Omental fat pad (tissue), 4 donors: ENCODE results near the gene DLGAP1. TPM values are rescaled to one million over a fixed set of nuclear protein-coding genes. Genes with fewer than 3 reads are reported as not detected.

Source experiments
- ATAC-seq: fragments of 150-250 bp; one replicate; pipeline ENCODE4 v1.9.1; 2016; ENCODE audit warnings: mild to moderate bottlenecking, moderate library complexity; ENCODE audit not compliant: low FRiP score
- DNase-seq: peaks from one replicate; pipeline ENCODE4 v3.0.0-alpha.2; 2019; ENCODE audit warnings: low spot score
- total RNA-seq, 4 donors: library from RNA; depleted of rRNA; stranded (reverse); fragments of >200 nt; gene quantifications; one replicate each; pipeline ENCODE4 v1.1.0, GENCODE V29; 2016
- TF ChIP-seq, protein P1 (sequence below), 3 donors: fragments of 450-650 bp; IDR thresholded peaks; one replicate each; pipeline ENCODE4 v1.5.1; 2016 to 2017; ENCODE audit warnings: antibody characterized with exemption in 3 of 3, mild to moderate bottlenecking in 3 of 3, moderate library complexity in 2 of 3

DLGAP1 gene
- total RNA-seq, 4 donors from 2014 or later = 1.5 to 8.0 (median 5.4) TPM

DNA sequence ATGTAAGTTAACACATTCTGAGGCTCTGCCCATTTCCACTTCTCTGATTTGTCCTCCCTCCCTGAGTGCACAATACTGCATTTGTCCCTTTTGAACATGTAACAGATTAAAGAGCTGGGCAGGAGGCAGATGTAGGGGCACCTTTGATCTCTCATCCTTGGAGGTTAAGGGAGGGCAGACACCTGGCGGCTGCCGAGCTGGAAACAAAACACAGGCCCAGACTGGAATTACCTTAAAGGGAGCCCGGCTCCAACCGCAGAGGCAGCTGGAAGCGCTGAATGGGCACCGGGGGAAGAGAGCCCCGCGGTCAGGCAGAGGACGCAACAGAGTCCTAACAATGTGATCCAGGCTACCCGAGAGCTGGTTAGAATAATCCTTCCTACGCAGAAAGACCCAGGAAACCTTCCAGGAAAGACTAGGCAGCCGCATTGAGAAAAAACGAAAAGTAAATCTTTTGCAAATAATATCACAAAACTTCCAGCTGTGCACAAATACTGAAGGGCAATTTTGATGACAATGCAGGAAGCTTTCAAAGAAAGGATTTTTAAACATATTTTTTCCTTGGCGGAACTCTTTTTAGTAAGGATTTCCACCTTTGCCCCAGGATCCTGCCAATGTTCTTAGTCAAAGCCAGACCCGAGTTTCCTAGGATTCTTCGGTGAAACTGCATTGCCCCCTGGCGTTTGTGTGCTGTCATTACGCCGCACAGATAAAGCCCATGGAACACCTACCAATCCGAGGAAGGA, 789.2 kb downstream of the DLGAP1 start:
- TF ChIP-seq, protein P1, sequence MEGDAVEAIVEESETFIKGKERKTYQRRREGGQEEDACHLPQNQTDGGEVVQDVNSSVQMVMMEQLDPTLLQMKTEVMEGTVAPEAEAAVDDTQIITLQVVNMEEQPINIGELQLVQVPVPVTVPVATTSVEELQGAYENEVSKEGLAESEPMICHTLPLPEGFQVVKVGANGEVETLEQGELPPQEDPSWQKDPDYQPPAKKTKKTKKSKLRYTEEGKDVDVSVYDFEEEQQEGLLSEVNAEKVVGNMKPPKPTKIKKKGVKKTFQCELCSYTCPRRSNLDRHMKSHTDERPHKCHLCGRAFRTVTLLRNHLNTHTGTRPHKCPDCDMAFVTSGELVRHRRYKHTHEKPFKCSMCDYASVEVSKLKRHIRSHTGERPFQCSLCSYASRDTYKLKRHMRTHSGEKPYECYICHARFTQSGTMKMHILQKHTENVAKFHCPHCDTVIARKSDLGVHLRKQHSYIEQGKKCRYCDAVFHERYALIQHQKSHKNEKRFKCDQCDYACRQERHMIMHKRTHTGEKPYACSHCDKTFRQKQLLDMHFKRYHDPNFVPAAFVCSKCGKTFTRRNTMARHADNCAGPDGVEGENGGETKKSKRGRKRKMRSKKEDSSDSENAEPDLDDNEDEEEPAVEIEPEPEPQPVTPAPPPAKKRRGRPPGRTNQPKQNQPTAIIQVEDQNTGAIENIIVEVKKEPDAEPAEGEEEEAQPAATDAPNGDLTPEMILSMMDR (IDR thresholded peaks at IDR 0.05) = peak in 2 of 3 donors; percentile 95 to 98
- peak; percentile 90 for ATAC-seq
- DNase-seq = peak; percentile 57

DNA sequence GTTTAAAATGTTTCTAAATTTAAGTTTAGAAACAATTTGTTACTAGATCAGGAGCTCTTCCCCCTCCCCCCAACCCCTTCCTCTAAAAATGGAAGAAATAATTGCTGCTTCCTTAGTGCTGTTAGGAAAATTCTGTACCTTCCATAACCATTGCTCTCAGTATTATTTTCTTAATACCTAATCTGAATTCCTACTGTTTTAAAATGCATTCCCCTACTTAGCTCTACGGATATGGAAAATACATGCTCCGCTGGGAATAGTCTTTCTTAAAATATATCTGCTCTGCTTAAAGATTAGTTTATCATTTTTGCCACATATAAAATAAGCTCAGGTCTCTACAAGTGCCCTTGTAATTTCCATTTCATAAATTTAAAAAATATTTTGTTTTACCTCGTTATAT, 789.9 kb downstream of the DLGAP1 start:
- TF ChIP-seq, protein P1 (IDR thresholded peaks at IDR 0.05) = no peak
- ATAC-seq (no peak), DNase-seq (no peak)

DNA sequence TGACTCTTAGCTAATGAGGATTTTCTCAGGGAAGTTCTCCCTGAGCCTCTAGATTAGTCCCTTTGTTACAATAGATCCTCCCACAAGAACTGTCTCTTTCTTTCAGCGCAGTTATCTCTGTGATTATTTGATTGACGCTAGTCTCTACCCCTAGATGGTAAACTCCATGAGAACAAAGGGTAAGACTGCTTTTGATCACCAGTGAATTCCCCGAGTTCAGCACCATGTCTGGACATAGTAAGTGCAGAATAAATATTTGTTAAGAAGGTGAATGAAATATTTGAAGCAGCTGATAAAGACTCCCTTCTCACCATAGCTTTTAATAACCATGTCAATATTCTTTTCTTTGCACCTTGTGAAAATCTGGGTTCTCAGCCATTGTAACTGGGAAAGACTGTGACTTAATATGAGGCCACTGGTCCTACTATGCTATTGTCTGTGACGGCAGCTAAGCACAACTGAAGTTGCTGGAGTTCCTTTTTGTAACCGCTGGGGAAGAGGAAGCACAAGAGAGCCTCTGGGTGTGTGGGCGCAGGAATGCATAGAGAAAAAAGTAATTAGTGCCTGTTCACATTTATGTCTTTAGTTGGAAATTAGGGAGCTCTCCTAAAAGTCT, 790.4 kb downstream of the DLGAP1 start:
- DNase-seq (no peak), ATAC-seq (no peak)
- TF ChIP-seq, protein P1 (IDR thresholded peaks at IDR 0.05) = no peak

DNA sequence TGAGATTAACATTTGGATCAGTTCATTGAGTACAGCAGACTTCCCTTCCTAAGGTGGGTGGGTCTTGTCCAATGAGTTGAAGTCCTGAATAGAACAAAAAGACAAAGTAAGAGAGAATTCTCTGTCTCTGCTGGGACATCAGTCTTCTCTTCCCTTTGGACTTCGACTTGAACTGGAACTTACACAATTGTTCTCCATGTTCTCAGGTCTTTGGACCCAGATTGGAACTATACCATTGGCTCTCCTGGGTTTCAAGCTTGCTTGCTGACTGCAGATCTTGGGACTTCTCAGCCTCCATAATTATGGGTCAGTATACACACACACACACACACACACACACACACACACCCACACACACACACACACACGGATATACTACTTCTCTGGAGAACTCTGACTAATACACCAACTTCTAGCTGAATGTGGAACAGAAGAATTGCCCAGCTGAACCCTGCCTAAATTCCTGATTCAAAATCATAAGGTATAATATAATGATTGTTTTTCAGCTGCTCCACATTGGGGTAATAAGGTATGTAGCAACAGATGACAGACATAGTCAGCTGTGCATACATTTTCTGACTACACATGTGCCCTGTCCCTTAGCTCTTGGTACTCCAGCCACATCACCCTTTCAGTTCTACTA, 791.1 kb downstream of the DLGAP1 start:
- ATAC-seq (no peak), DNase-seq (no peak)
- TF ChIP-seq, protein P1 (IDR thresholded peaks at IDR 0.05) = no peak

DNA sequence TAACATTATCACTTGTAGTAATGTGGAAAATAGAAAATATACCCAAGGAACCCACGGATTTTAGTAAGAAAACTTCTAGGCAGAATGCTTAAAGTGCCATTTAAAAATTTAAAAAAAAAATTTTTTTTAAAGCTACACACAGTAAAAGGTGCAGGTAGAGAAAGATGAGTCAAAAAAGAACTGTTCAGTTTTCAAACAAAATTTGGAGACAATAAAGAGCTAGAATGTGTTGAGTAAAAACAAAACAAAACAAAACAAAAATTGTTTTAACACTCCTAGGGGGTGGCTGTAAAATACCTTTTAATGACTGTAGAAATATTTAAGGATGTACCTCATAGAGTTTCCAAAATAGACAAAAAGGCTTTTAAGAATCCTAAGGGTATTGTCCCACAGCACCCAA, 793.1 kb downstream of the DLGAP1 start:
- ATAC-seq = no peak
- DNase-seq = no peak
- TF ChIP-seq, protein P1 (IDR thresholded peaks at IDR 0.05) = no peak

DNA sequence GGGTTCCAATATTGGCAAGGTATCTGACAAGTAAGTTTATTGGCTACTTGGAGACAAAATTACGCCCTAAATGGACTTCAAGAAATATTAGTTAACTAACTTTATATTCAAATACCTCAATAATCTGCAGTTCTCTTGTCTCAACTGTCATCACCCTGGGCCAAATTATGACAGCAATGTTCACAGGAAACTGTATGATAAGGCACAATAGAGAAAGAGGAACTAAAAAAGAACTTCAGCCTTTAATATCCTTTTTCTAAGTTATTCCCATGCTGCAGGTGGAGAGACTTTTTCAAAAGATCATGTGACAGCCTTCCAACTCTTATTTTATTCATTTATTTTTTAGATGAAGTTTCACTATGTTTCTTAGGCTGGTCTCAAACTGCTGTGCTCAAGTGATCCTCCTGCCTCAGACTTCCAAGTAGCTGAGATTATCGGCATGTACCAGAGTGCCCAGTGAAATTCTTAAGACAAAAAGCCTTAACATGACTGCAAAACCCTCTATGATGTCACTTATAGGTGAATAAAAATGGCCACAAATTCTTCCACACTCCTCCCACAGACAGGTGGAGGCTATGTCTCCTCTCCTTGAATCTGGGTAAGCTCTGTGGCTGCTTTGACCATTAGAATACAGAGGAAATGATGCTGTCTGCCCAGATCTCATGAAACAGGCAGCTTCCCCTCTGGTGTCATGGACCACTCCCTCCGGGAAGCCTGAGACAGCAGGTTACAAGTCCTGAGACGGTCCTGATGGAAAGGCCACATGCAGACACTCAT, 794.2 kb downstream of the DLGAP1 start:
- TF ChIP-seq, protein P1 (IDR thresholded peaks at IDR 0.05) = no peak
- DNase-seq (no peak), ATAC-seq (no peak)
